Measurements from ENCODE around the gene MTCL1. TPM values are rescaled to one million over a fixed set of nuclear protein-coding genes. Genes with fewer than 3 reads are reported as not detected.

The MTCL1 gene
- total and polyA plus RNA-seq, 2 of the 8 experiments (the other 6 are each of a cell fraction or from before 2014, with no cell fraction given) = 16.6 to 60.8 TPM

GRCh38 chr18:8857806-8858205 lies 152.4 kb downstream of the MTCL1 start:
- Histone ChIP-seq H3K9ac (replicated peaks in 1 of 4; ENCODE audit: extremely low read depth in 1 of 4, low read depth in 3 of 4, low read length in 3 of 4) (no peak overlapping the region), H3K79me2 (ENCODE audit: control insufficient read depth in 1 of 2, insufficient read depth in 2 of 2, low read length in 2 of 2) (no peaks in the 10 kb centered on the region), H3K27ac (ENCODE audit: low read depth, low read length) (no peak overlapping the region), H3K18ac (ENCODE audit: extremely low read depth, low read length) (no peak overlapping the region), H3K27me3 (replicated peaks in 1 of 4; ENCODE audit: control insufficient read depth in 3 of 4, extremely low read depth in 1 of 4, insufficient read depth in 3 of 4, low read length in 3 of 4) (no peaks in the 10 kb centered on the region), H2AFZ (ENCODE audit: low read length) (no peak overlapping the region), H3K14ac (ENCODE audit: insufficient read length) (no peak overlapping the region), H3K4ac (replicated peaks; ENCODE audit: insufficient read length, low read depth, low read length) (no peak overlapping the region), H4K20me1 (replicated peaks in 1 of 2; ENCODE audit: control insufficient read depth in 1 of 2, insufficient read depth in 2 of 2, low read length in 2 of 2) (no peaks in the 10 kb centered on the region), H3K9me3 (ENCODE audit: insufficient read depth in 2 of 2, low read depth in 1 of 2, low read length in 1 of 2) (no peaks in the 10 kb centered on the region), H3K23ac (ENCODE audit: insufficient read length) (no peak overlapping the region), H4K91ac (replicated peaks; ENCODE audit: insufficient read length, low read length) (no peak overlapping the region), H4K5ac (ENCODE audit: insufficient read length, low read depth, low read length) (no peak overlapping the region), H3K23me2 (ENCODE audit: low read depth, low read length) (no peaks in the 10 kb centered on the region), H4K8ac (ENCODE audit: extremely low read depth, insufficient read depth, low read length) (no peak overlapping the region), H2BK5ac (ENCODE audit: low read depth, low read length) (no peak overlapping the region), H2AK5ac (ENCODE audit: low read depth, low read length) (no peak overlapping the region), H3K56ac (replicated peaks; ENCODE audit: insufficient read length, low read depth, low read length) (no peak overlapping the region), H2BK15ac (ENCODE audit: low read length) (no peak overlapping the region), H2BK12ac (ENCODE audit: low read depth, low read length) (no peak overlapping the region), H3K4me1 (replicated peaks in 1 of 4; ENCODE audit: control insufficient read depth in 3 of 4, insufficient read depth in 4 of 4, low read length in 3 of 4) (no peaks in the 10 kb centered on the region; a peak in 3 of 7 replicates), H2BK120ac (replicated peaks; ENCODE audit: low read depth, low read length) (no peak overlapping the region), H3K79me1 (ENCODE audit: low read depth, low read length) (no peaks in the 10 kb centered on the region), H3K4me3 (ENCODE audit: extremely low read depth in 1 of 4, insufficient read depth in 2 of 4, low read depth in 3 of 4, low read length in 4 of 4) (no peak overlapping the region), H3K36me3 (ENCODE audit: control insufficient read depth in 2 of 4, insufficient read depth in 4 of 4, low read length in 3 of 4) (no peaks in the 10 kb centered on the region), H3K4me2 (ENCODE audit: insufficient read depth in 1 of 2, low read depth in 2 of 2, low read length in 2 of 2) (no peak overlapping the region), H2BK20ac (ENCODE audit: low read length) (no peak overlapping the region)
- CTCF ChIA-PET (ENCODE audit: partially characterized antibody) = interaction anchor here (1.2 kb wide), 2 partner anchors 13 to 64 kb away, joined by 3 read pairs; no protein-coding TSS in a partner anchor
- TF ChIP-seq CBX5 (IDR thresholded peaks at IDR 0.05; ENCODE audit: low read depth, low read length) (no peak), POU5F1 (IDR thresholded peaks at IDR 0.05; ENCODE audit: low read depth, low read length) (no peak), E2F6 (IDR thresholded peaks at IDR 0.05) (no peak), ZNF274 (IDR thresholded peaks at IDR 0.05; ENCODE audit: borderline replicate concordance, extremely low read depth, low read length) (no peak), PHF8 (conservative IDR thresholded peaks at IDR 0.05; ENCODE audit: low read depth, low read length) (no peak), CBX8 (IDR thresholded peaks at IDR 0.05; ENCODE audit: borderline replicate concordance, low read depth, low read length) (no peak), RXRA (IDR thresholded peaks at IDR 0.05; ENCODE audit: insufficient read depth, low read depth, low read length) (no peak), MAFK (IDR thresholded peaks at IDR 0.05; ENCODE audit: low read depth, low read length) (no peak)
- DNase-seq (ENCODE audit: low read depth in 1 of 2, low spot score in 2 of 2) (no peak), FAIRE-seq (no peak)
- POLR2A ChIA-PET (ENCODE audit: partially characterized antibody) = no interaction called here
- WGBS, 2 experiments (ENCODE audit: extremely low coverage in 1 of 2, insufficient coverage in 1 of 2, insufficient read length in 1 of 2, insufficient replicate concordance in 2 of 2, low coverage in 1 of 2, low lambda C conversion rate in 2 of 2, missing lambda C conversion rate in 1 of 2) = 90% methylated on average over 4 of the region's 4 CpGs; no CpG with 5 or more reads in 1 of the 2 experiments
